ENCODE results near the gene ARHGAP18. TPM values are rescaled to one million over a fixed set of nuclear protein-coding genes. Genes with fewer than 3 reads are reported as not detected.

ARHGAP18 gene
- total and polyA plus RNA-seq, 2 experiments from 2014 or later, result 0.45 to 1.3 TPM

DNA sequence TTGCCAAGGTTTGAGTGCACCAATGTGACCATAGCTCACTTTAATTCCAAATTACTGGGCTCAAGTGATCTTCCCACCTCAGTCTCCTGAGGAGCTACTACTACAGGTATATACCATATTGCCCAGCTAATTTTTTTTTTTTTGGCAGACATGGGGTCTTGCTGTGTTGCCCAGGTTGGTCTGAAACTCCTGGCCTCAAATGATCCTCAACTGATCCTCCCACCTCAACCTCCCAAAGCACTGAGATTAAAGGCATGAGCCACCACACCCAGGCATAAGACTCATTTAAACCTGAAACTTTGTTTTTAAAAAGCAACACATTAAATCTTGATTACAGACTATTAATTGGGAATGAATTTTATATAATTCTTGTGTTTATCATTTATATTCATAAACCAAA lies 67.7 kb downstream of the ARHGAP18 start:
- no peak for DNase-seq (ENCODE audit: low read depth in 1 of 2, low spot score in 1 of 2)
- no peaks in the 10 kb centered on the region for H3K4me1 ChIP-seq (ENCODE audit: low read depth)
- H3K9me3 ChIP-seq (ENCODE audit: low read depth), result no peaks in the 10 kb centered on the region
- H3K36me3 ChIP-seq, result no peaks in the 10 kb centered on the region
- TF ChIP-seq, protein P1, sequence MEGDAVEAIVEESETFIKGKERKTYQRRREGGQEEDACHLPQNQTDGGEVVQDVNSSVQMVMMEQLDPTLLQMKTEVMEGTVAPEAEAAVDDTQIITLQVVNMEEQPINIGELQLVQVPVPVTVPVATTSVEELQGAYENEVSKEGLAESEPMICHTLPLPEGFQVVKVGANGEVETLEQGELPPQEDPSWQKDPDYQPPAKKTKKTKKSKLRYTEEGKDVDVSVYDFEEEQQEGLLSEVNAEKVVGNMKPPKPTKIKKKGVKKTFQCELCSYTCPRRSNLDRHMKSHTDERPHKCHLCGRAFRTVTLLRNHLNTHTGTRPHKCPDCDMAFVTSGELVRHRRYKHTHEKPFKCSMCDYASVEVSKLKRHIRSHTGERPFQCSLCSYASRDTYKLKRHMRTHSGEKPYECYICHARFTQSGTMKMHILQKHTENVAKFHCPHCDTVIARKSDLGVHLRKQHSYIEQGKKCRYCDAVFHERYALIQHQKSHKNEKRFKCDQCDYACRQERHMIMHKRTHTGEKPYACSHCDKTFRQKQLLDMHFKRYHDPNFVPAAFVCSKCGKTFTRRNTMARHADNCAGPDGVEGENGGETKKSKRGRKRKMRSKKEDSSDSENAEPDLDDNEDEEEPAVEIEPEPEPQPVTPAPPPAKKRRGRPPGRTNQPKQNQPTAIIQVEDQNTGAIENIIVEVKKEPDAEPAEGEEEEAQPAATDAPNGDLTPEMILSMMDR (IDR thresholded peaks at IDR 0.05; ENCODE audit: low read depth, low read length), result no peak
- no peak overlapping the region for H3K27ac ChIP-seq
- no peaks in the 10 kb centered on the region for H3K27me3 ChIP-seq
- no peak overlapping the region for H3K4me3 ChIP-seq

DNA sequence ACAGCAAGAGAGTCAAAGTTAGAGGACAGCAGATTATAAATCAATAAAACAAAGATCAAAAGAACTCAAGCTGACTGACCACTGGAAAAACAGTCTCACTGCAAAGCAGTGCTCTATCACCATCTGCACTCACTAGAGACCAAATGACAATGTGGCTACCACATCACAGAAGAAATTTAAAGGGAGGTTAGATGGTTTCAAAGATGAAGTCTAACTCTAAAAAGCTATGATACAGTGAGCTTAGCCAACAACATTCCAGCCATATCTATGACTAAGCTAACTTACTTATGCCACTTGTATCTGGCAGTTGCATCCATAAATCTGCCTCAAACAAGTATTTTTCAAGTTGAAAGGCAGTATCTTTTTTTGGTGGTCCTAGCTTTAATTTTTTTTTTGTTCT lies 68.6 kb downstream of the ARHGAP18 start:
- DNase-seq (ENCODE audit: low read depth in 1 of 2, low spot score in 1 of 2), result peak in 1 of 2 donors; percentile 74
- TF ChIP-seq, protein P1 (IDR thresholded peaks at IDR 0.05; ENCODE audit: low read depth, low read length), result no peak
- Histone ChIP-seq H3K36me3 (no peaks in the 10 kb centered on the region), H3K4me1 (ENCODE audit: low read depth) (no peaks in the 10 kb centered on the region), H3K9me3 (ENCODE audit: low read depth) (no peaks in the 10 kb centered on the region), H3K27ac (no peak overlapping the region), H3K27me3 (no peaks in the 10 kb centered on the region), H3K4me3 (no peak overlapping the region)

DNA sequence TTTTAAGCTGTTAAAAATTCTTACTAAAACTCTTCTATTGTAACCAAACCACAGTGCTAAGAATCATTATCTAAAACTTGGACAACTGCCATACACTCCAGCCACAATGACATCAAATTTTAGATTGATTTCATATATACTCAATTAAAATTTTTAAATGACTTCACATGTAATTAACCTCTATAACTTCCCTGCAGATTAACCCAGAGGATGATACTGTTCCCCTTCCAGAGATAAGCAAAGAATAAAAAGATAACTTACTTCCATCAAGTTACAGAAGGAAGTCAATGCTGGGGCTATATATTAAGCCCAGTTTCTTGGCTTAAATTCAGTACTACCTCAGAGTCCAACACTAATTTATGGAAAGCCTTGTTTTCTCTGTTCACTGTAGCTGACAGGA lies 71.3 kb downstream of the ARHGAP18 start:
- H3K27ac ChIP-seq, result no peak overlapping the region
- no peaks in the 10 kb centered on the region for H3K9me3 ChIP-seq (ENCODE audit: low read depth)
- H3K4me1 ChIP-seq (ENCODE audit: low read depth), result no peaks in the 10 kb centered on the region
- H3K4me3 ChIP-seq, result no peak overlapping the region
- H3K36me3 ChIP-seq, result no peaks in the 10 kb centered on the region
- TF ChIP-seq, protein P1 (IDR thresholded peaks at IDR 0.05; ENCODE audit: low read depth, low read length), result no peak
- H3K27me3 ChIP-seq, result no peaks in the 10 kb centered on the region
- no peak for DNase-seq (ENCODE audit: low read depth in 1 of 2, low spot score in 1 of 2)

DNA sequence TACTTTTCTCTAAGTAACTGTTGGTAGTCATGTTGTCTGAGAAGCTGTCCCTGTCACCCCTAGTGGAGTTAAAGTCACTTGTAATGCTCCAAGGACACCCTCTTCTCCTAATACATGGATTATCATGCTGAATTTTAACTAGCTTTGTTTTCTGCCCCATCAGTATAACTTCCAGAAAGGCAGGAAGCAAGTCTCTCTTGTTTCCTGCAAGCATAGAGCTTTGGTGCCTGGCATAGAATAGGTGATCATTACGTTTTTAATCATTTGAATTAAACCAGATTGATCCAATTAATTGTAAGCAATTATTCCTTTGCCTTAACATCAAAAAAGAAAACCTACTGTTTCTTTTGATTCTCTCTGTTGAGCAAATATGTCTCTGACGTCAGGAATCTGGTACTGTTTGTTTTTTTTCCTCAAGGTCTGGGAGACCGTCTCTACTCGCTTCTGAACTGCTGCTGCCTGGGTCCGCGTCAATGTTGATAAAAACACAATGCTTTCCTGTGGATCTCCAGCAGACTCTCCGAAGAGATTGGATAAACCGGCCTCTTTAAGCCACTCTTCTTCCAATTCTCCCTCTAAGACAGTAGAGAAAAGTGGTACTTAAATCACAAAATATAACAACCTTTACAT lies 71.8 kb downstream of the ARHGAP18 start:
- DNase-seq (ENCODE audit: low read depth in 1 of 2, low spot score in 1 of 2), result peak in 1 of 2 donors; percentile 91
- TF ChIP-seq, protein P1 (IDR thresholded peaks at IDR 0.05; ENCODE audit: low read depth, low read length), result no peak
- Histone ChIP-seq H3K36me3 (no peaks in the 10 kb centered on the region), H3K27me3 (no peaks in the 10 kb centered on the region), H3K27ac (no peak overlapping the region), H3K9me3 (ENCODE audit: low read depth) (no peaks in the 10 kb centered on the region), H3K4me3 (no peak overlapping the region), H3K4me1 (ENCODE audit: low read depth) (no peaks in the 10 kb centered on the region)

DNA sequence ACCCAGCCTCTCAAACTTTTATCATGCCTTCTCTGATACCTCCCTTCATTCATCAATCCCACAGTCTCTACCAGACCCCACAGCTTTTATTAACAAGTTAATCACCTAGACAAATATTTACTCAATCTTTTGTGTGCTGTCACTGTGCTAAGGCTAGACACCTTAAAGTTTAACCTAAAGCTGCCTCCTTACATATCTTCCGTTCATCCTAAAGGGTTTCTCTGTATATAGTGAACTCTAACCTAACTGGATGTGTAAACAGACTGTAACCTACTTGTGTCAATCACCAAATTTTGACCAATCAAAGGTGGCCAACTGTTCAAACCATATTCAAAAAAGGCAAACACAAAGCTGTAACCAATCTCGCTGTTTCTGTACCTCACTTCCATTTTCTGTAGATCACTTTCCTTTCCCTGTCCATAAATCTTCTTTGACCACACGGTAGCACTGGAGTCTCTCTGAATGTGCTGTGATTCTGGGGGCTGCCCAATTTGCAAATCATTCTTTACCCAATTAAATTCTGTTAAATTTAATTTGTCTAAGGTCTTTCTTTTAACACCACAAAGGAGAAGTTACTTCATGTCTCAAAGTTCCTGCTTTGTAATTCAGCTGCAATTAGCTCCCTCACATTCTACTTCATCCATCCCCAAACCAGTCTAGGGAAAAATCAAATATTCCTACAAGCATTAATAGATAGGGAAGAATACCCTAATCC lies 72.5 kb downstream of the ARHGAP18 start:
- H3K4me1 ChIP-seq (ENCODE audit: low read depth), result no peaks in the 10 kb centered on the region
- no peak overlapping the region for H3K4me3 ChIP-seq
- H3K27me3 ChIP-seq, result no peaks in the 10 kb centered on the region
- H3K36me3 ChIP-seq, result no peaks in the 10 kb centered on the region
- H3K9me3 ChIP-seq (ENCODE audit: low read depth), result no peaks in the 10 kb centered on the region
- TF ChIP-seq, protein P1 (IDR thresholded peaks at IDR 0.05; ENCODE audit: low read depth, low read length), result no peak
- DNase-seq (ENCODE audit: low read depth in 1 of 2, low spot score in 1 of 2), result no peak
- H3K27ac ChIP-seq, result no peak overlapping the region
